Endothelial cell of umbilical vein (primary cell): ENCODE results near the gene GAPDH.

ENCODE experiments used
- CTCF ChIP-seq, 2 donors: IDR thresholded peaks; 1 replicate in 1 of 2; 2 replicates in 1 of 2; pipeline ENCODE4 v1.5.1; 2011; ENCODE audit warnings: low read length in 2 of 2, mild to moderate bottlenecking in 2 of 2, moderate library complexity in 2 of 2, control low read depth in 1 of 2, inconsistent platforms in 1 of 2, low read depth in 1 of 2; ENCODE audit not compliant: insufficient read depth in 1 of 2; ENCODE audit errors: extremely low read depth in 1 of 2
- EZH2 ChIP-seq: IDR thresholded peaks from 2 replicates; pipeline ENCODE4 v1.6.1; 2012; ENCODE audit warnings: borderline replicate concordance, low read depth, mild to moderate bottlenecking, moderate library complexity, low read length, inconsistent platforms; ENCODE audit not compliant: severe bottlenecking
- FOS ChIP-seq: IDR thresholded peaks from 2 replicates; pipeline ENCODE4 v1.6.1; 2011; ENCODE audit warnings: mild to moderate bottlenecking, low read length, moderate library complexity, borderline replicate concordance; ENCODE audit not compliant: insufficient read depth
- POLR2AphosphoS5 ChIP-seq: IDR thresholded peaks from 2 replicates; pipeline ENCODE4 v1.6.1; 2012; ENCODE audit warnings: low read depth, mild to moderate bottlenecking, control low read depth, low read length, moderate library complexity; ENCODE audit not compliant: insufficient read depth

DNA sequence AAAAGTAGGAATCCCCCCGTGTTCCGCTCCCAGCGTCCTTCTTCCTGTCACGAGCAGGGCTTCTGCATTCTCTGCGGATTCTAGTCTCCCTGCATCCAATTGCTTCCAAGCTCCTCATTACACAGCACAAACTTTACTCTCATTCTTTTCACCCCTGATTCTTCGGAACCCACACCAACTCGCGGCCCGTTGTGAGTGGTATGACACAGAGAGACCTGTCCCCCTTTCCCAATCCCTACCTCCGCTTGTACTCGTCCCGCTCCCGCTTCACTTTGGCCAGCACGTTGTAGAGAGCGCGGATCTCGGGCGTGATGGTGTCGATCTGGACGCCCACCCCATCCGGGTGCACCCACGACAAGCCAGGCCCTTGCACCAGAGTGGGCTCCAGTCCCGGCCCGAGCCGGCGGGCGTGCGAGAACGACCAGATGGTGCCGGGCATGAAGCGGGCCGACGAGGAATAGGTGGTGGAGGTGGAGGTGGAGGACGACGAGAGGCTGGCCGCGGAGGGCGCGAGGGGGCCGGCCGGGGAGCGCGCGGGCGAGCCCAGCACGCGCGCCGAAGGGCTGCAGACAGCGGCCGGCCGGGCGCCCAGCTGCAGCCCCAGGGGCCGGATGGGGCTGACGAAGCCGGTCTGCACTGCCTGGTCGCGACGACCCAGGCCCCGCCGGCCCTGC lies 20.8 kb downstream of the GAPDH start:
- TF ChIP-seq EZH2 (no peak), POLR2AphosphoS5 (no peak), CTCF (IDR thresholded peaks at IDR 0.05; ENCODE audit: extremely low read depth in 1 of 2, insufficient read depth in 1 of 2, low read depth in 1 of 2, low read length in 2 of 2) (no peak), FOS (no peak)
